Mesenchymal stem cell (in vitro differentiated cells and primary cell): Measurements from ENCODE around the gene STX4.

Source experiments
- DNase-seq: peaks from one replicate; pipeline ENCODE4 v3.0.0-alpha.2; 2013
- H2AFZ ChIP-seq: one replicate; pipeline ENCODE4 v1.6.1; 2013; ENCODE audit warnings: low read depth, mild to moderate bottlenecking, control low read depth, inconsistent platforms, low read length, moderate library complexity
- H2AK5ac ChIP-seq: 2 replicates; pipeline ENCODE4 v1.6.1; 2013; ENCODE audit warnings: low read length, moderate library complexity, mild to moderate bottlenecking, inconsistent platforms; ENCODE audit not compliant: severe bottlenecking
- H2BK120ac ChIP-seq: one replicate; pipeline ENCODE4 v1.6.1; 2013; ENCODE audit warnings: low read depth, mild to moderate bottlenecking, inconsistent platforms, low read length, moderate library complexity
- H2BK12ac ChIP-seq, 2 experiments: one replicate each; pipeline ENCODE4 v1.6.1; 2013; ENCODE audit warnings: inconsistent platforms in 2 of 2, low read length in 2 of 2, mild to moderate bottlenecking in 2 of 2, moderate library complexity in 2 of 2, control low read depth in 1 of 2
- H2BK15ac ChIP-seq: one replicate; pipeline ENCODE4 v1.6.1; 2013; ENCODE audit warnings: mild to moderate bottlenecking, low read depth, inconsistent platforms; ENCODE audit not compliant: poor library complexity, severe bottlenecking
- H2BK5ac ChIP-seq: 2 replicates; pipeline ENCODE4 v1.6.1; 2013; ENCODE audit warnings: low read depth, mild to moderate bottlenecking, low read length, control low read depth, inconsistent platforms; ENCODE audit not compliant: poor library complexity, severe bottlenecking
- H3K14ac ChIP-seq, 2 experiments: one replicate each; pipeline ENCODE4 v1.6.1; 2013; ENCODE audit warnings: inconsistent platforms in 2 of 2, low read length in 2 of 2, control low read depth in 1 of 2, mild to moderate bottlenecking in 1 of 2, moderate library complexity in 1 of 2
- H3K18ac ChIP-seq, 2 experiments: one replicate each; pipeline ENCODE4 v1.6.1; 2013; ENCODE audit warnings: inconsistent platforms in 2 of 2, low read length in 2 of 2, control low read depth in 1 of 2, low read depth in 1 of 2, mild to moderate bottlenecking in 1 of 2
- H3K23ac ChIP-seq, 2 experiments: one replicate each; pipeline ENCODE4 v1.6.1; 2013; ENCODE audit warnings: inconsistent platforms in 2 of 2, low read length in 2 of 2, mild to moderate bottlenecking in 2 of 2, moderate library complexity in 2 of 2, control low read depth in 1 of 2
- H3K27ac ChIP-seq: 2 replicates; pipeline ENCODE4 v1.5.1; 2013; ENCODE audit warnings: mild to moderate bottlenecking, moderate library complexity, low read length, control low read depth, inconsistent platforms; ENCODE audit not compliant: poor library complexity, severe bottlenecking
- H3K27me3 ChIP-seq, 2 experiments: 2 replicates each; pipeline versions ENCODE4 v1.6.1 to v1.7.0; 2013; ENCODE audit warnings: low read length in 2 of 2, mild to moderate bottlenecking in 2 of 2, moderate library complexity in 2 of 2, control low read depth in 1 of 2, inconsistent platforms in 1 of 2; ENCODE audit not compliant: control insufficient read depth in 1 of 2, insufficient read depth in 1 of 2
- H3K36me3 ChIP-seq, 2 experiments: 2 replicates each; pipeline versions ENCODE4 v1.6.1 to v1.7.0; 2013; ENCODE audit warnings: low read length in 2 of 2, control low read depth in 1 of 2, inconsistent platforms in 1 of 2, low read depth in 1 of 2, mild to moderate bottlenecking in 1 of 2; ENCODE audit not compliant: insufficient read depth in 2 of 2, control insufficient read depth in 1 of 2
- H3K4ac ChIP-seq, 2 experiments: one replicate each; pipeline ENCODE4 v1.6.1; 2013; ENCODE audit warnings: inconsistent platforms in 2 of 2, low read length in 2 of 2, mild to moderate bottlenecking in 2 of 2, moderate library complexity in 2 of 2, control low read depth in 1 of 2, low read depth in 1 of 2
- H3K4me1 ChIP-seq: 2 replicates; pipeline ENCODE4 v1.6.1; 2013; ENCODE audit warnings: low read depth, low read length, control low read depth; ENCODE audit not compliant: control insufficient read depth, insufficient read depth
- H3K4me2 ChIP-seq: 2 replicates; pipeline ENCODE4 v1.6.1; 2013; ENCODE audit warnings: low read length, mild to moderate bottlenecking, inconsistent platforms; ENCODE audit not compliant: poor library complexity, severe bottlenecking
- H3K4me3 ChIP-seq, 2 experiments: 2 replicates each; pipeline versions ENCODE4 v1.5.1 to v1.7.0; 2013; ENCODE audit warnings: low read length in 2 of 2, mild to moderate bottlenecking in 2 of 2, control low read depth in 1 of 2, low read depth in 1 of 2; ENCODE audit not compliant: insufficient read depth in 1 of 2
- H3K79me1 ChIP-seq: replicated peaks from 2 replicates; pipeline ENCODE4 v1.6.1; 2013; ENCODE audit warnings: mild to moderate bottlenecking, control low read depth, low read length, inconsistent platforms; ENCODE audit not compliant: poor library complexity, severe bottlenecking
- H3K9ac ChIP-seq: 2 replicates; pipeline ENCODE4 v1.7.0; 2013; ENCODE audit warnings: mild to moderate bottlenecking, low read length, moderate library complexity
- H3K9me3 ChIP-seq: 2 replicates; pipeline ENCODE4 v1.7.0; 2013; ENCODE audit warnings: mild to moderate bottlenecking, low read length; ENCODE audit not compliant: control insufficient read depth
- H4K8ac ChIP-seq: one replicate; pipeline ENCODE4 v1.6.1; 2013; ENCODE audit warnings: inconsistent platforms, mild to moderate bottlenecking, low read length, moderate library complexity
- H4K91ac ChIP-seq: one replicate; pipeline ENCODE4 v1.6.1; 2013; ENCODE audit warnings: mild to moderate bottlenecking, low read length, inconsistent platforms
- WGBS: methylation state at CpG from one replicate; pipeline ENCODE4 v1.1.7; 2013; ENCODE audit warnings: mixed read lengths; 5-methylcytosine and 5-hydroxymethylcytosine counted together

The STX4 gene

DNA sequence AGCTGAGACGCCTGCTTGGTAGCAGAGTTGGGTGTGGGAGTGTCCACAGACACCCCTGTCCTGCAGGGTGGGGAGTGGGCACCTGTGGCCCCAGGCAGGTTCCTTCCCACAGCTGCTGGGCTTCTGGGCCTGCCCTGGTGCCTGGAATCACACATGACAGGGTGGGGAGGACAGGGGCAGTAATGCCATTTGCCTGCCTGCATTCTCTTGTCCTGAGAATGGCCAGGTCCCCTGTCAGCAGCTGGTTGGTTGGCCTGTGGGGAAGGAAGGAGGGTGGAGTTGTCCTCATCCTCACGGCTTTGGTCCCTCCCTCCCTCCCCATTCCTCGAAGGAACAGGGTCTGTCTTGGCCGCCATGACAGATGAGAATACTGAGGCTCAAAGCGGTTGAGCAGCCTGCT, 50.2 kb downstream of the STX4 start:
- Histone ChIP-seq H3K9ac (peak overlapping the region; percentile 26), H2BK5ac (no peak overlapping the region), H3K9me3 (no peaks in the 10 kb centered on the region), H4K91ac (no peak overlapping the region), H3K4me1 (peaks cover 27% of the 10 kb centered on the region), H3K27ac (no peak overlapping the region), H3K4ac (no peak overlapping the region), H2BK15ac (no peak overlapping the region), H2BK120ac (no peak overlapping the region), H2BK12ac (no peak overlapping the region), H3K4me3 (no peak overlapping the region), H2AFZ (no peak overlapping the region), H4K8ac (no peak overlapping the region), H2AK5ac (no peak overlapping the region), H3K14ac (no peak overlapping the region), H3K4me2 (no peak overlapping the region), H3K79me1 (peaks cover 65% of the 10 kb centered on the region), H3K18ac (no peak overlapping the region), H3K23ac (no peak overlapping the region), H3K27me3 (no peaks in the 10 kb centered on the region), H3K36me3 (peaks cover 98 to 99% of the 10 kb centered on the region in 2 experiments)
- DNase-seq, result no peak
- WGBS, result 98% methylated on average over 4 of the region's 5 CpGs

DNA sequence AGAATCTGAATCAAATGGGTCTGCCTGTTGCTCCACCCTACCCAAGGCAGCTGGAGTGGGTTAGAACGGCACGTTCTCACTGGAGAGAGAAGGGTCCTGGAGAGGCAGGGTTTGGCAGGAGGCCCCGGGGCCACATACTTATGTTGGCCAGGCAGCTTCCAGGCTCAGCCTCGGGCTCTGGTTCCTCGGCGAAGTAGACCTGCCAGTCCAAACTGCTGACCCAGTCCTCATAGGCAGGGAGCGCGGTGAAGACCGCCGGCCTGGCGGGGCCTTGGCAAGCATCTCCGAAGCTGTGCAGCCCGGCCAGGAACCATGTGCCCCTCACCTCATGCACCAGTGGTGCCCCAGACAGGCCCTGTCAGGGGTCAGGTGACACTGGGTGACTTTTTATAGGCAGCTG, 50.6 kb downstream of the STX4 start:
- peaks cover 98 to 99% of the 10 kb centered on the region in 2 experiments for H3K36me3 ChIP-seq
- H3K18ac ChIP-seq, result no peak overlapping the region
- H3K4me1 ChIP-seq, result peaks cover 29% of the 10 kb centered on the region
- no peak overlapping the region for H4K8ac ChIP-seq
- H3K79me1 ChIP-seq, result peaks cover 65% of the 10 kb centered on the region
- no peaks in the 10 kb centered on the region for H3K9me3 ChIP-seq
- H3K4me3 ChIP-seq, result no peak overlapping the region
- H3K14ac ChIP-seq, result no peak overlapping the region
- H2BK5ac ChIP-seq, result no peak overlapping the region
- no peak overlapping the region for H2BK120ac ChIP-seq
- no peak overlapping the region for H2AK5ac ChIP-seq
- H3K27ac ChIP-seq, result no peak overlapping the region
- no peak overlapping the region for H3K4me2 ChIP-seq
- H2BK15ac ChIP-seq, result no peak overlapping the region
- H3K23ac ChIP-seq, result no peak overlapping the region
- H3K27me3 ChIP-seq, result no peaks in the 10 kb centered on the region
- no peak overlapping the region for H2AFZ ChIP-seq
- no peak overlapping the region for H2BK12ac ChIP-seq
- WGBS, result 97% methylated on average over 13 of the region's 13 CpGs
- DNase-seq, result no peak
- H3K9ac ChIP-seq, result no peak overlapping the region
- no peak overlapping the region for H3K4ac ChIP-seq
- H4K91ac ChIP-seq, result peak overlapping the region; percentile 11

- peaks cover 96 to 98% of the 10 kb centered on the region in 2 experiments for H3K36me3 ChIP-seq
- no peak overlapping the region for H2BK12ac ChIP-seq
- 91% methylated on average over 16 of the region's 16 CpGs for WGBS
- no peak overlapping the region for H3K4me2 ChIP-seq
- H4K91ac ChIP-seq, result no peak overlapping the region
- no peak overlapping the region for H4K8ac ChIP-seq
- no peak overlapping the region for H3K27ac ChIP-seq
- H3K18ac ChIP-seq, result no peak overlapping the region
- no peak overlapping the region for H3K23ac ChIP-seq
- H2AK5ac ChIP-seq, result no peak overlapping the region
- H3K14ac ChIP-seq, result no peak overlapping the region
- DNase-seq, result no peak
- no peak overlapping the region for H3K9ac ChIP-seq
- no peak overlapping the region for H2BK120ac ChIP-seq
- H3K9me3 ChIP-seq, result no peaks in the 10 kb centered on the region
- H3K4me3 ChIP-seq, result no peak overlapping the region
- peaks cover 29% of the 10 kb centered on the region for H3K4me1 ChIP-seq
- no peak overlapping the region for H2BK15ac ChIP-seq
- no peaks in the 10 kb centered on the region for H3K27me3 ChIP-seq
- no peak overlapping the region for H2AFZ ChIP-seq
- no peak overlapping the region for H2BK5ac ChIP-seq
- H3K4ac ChIP-seq, result no peak overlapping the region
- peaks cover 61% of the 10 kb centered on the region for H3K79me1 ChIP-seq
Measured at GRCh38 chr16:31084584-31085302, 51.4 kb downstream of the STX4 start.

- no peak overlapping the region for H3K9ac ChIP-seq
- H3K4me1 ChIP-seq, result peaks cover 32% of the 10 kb centered on the region
- H3K4ac ChIP-seq, result no peak overlapping the region
- no peak overlapping the region for H3K27ac ChIP-seq
- WGBS, result 87% methylated on average over 8 of the region's 8 CpGs
- no peak overlapping the region for H4K8ac ChIP-seq
- no peak for DNase-seq
- H4K91ac ChIP-seq, result no peak overlapping the region
- H3K27me3 ChIP-seq, result no peaks in the 10 kb centered on the region
- H2BK12ac ChIP-seq, result no peak overlapping the region
- no peak overlapping the region for H3K4me2 ChIP-seq
- no peak overlapping the region for H2BK15ac ChIP-seq
- H3K79me1 ChIP-seq, result peaks cover 56% of the 10 kb centered on the region
- H3K14ac ChIP-seq, result no peak overlapping the region
- no peak overlapping the region for H3K18ac ChIP-seq
- H3K9me3 ChIP-seq, result no peaks in the 10 kb centered on the region
- H3K4me3 ChIP-seq, result no peak overlapping the region
- no peak overlapping the region for H2BK120ac ChIP-seq
- peaks cover 94 to 96% of the 10 kb centered on the region in 2 experiments for H3K36me3 ChIP-seq
- H2AK5ac ChIP-seq, result no peak overlapping the region
- no peak overlapping the region for H3K23ac ChIP-seq
- no peak overlapping the region for H2AFZ ChIP-seq
- no peak overlapping the region for H2BK5ac ChIP-seq
Measured at GRCh38 chr16:31085411-31085810, 52.1 kb downstream of the STX4 start.
